ENCODE data around the gene CSGALNACT2. TPM values are rescaled to one million over a fixed set of nuclear protein-coding genes. Genes with fewer than 3 reads are reported as not detected.

CSGALNACT2 gene
- polyA plus RNA-seq, 4 donors = 2.5 to 13.4 (median 4.8) TPM

- FAIRE-seq = no peak
- peaks cover 0 to 4% (median 0%) of the 10 kb centered on the region in 3 donors for H3K27me3 ChIP-seq (ENCODE audit: control insufficient read depth in 3 of 3, insufficient read depth in 3 of 3, low read length in 3 of 3)
- no peaks in the 10 kb centered on the region for H3K9me3 ChIP-seq (ENCODE audit: control insufficient read depth in 2 of 2, insufficient read depth in 1 of 2, low read depth in 1 of 2, low read length in 1 of 2)
- peak overlapping the region in 1 of 3 donors; percentile 22 for H3K27ac ChIP-seq (ENCODE audit: low read depth in 1 of 3, low read length in 2 of 3)
- no peak overlapping the region for H3K4me3 ChIP-seq (ENCODE audit: low read depth in 1 of 3, low read length in 3 of 3)
- H3K36me3 ChIP-seq (ENCODE audit: control insufficient read depth in 3 of 3, insufficient read depth in 2 of 3, low read depth in 1 of 3, low read length in 3 of 3) = no peaks in the 10 kb centered on the region
- H3K4me1 ChIP-seq (ENCODE audit: control insufficient read depth in 3 of 3, insufficient read depth in 2 of 3, low read depth in 1 of 3, low read length in 2 of 3) = peaks cover 0 to 40% (median 0%) of the 10 kb centered on the region in 3 donors
- DNase-seq = no peak
- 80 to 83% (median 82%) methylated on average over 20 of the region's 20 CpGs for WGBS, 3 donors
Measured at GRCh38 chr10:43109671-43110249, 28.5 kb upstream of the CSGALNACT2 start.

- no peaks in the 10 kb centered on the region for H3K27me3 ChIP-seq (ENCODE audit: control insufficient read depth in 3 of 3, insufficient read depth in 3 of 3, low read length in 3 of 3)
- no peak for FAIRE-seq
Measured at GRCh38 chr10:43110338-43111071, 27.7 kb upstream of the CSGALNACT2 start.

GRCh38 chr10:43111101-43111500 lies 27.1 kb upstream of the CSGALNACT2 start:
- Histone ChIP-seq H3K36me3 (ENCODE audit: control insufficient read depth in 3 of 3, insufficient read depth in 2 of 3, low read depth in 1 of 3, low read length in 3 of 3) (no peaks in the 10 kb centered on the region), H3K4me3 (ENCODE audit: low read depth in 1 of 3, low read length in 3 of 3) (no peak overlapping the region), H3K27me3 (ENCODE audit: control insufficient read depth in 3 of 3, insufficient read depth in 3 of 3, low read length in 3 of 3) (no peaks in the 10 kb centered on the region), H3K4me1 (ENCODE audit: control insufficient read depth in 3 of 3, insufficient read depth in 2 of 3, low read depth in 1 of 3, low read length in 2 of 3) (peaks cover 0 to 30% (median 0%) of the 10 kb centered on the region in 3 donors), H3K9me3 (ENCODE audit: control insufficient read depth in 2 of 2, insufficient read depth in 1 of 2, low read depth in 1 of 2, low read length in 1 of 2) (no peaks in the 10 kb centered on the region), H3K27ac (ENCODE audit: low read depth in 1 of 3, low read length in 2 of 3) (peak overlapping the region in 1 of 3 donors; percentile 67)
- DNase-seq (no peak), FAIRE-seq (no peak)
- 86 to 89% (median 87%) methylated on average over 11 of the region's 11 CpGs for WGBS, 3 donors

More at GRCh38 chr10:43110338-43111071, 27.7 kb upstream of the CSGALNACT2 start:
- DNase-seq = peak in 1 of 2 donors; percentile 85
- WGBS, 3 donors = 39 to 51% (median 49%) methylated on average over 7 of the region's 7 CpGs
- Histone ChIP-seq H3K4me1 (ENCODE audit: control insufficient read depth in 3 of 3, insufficient read depth in 2 of 3, low read depth in 1 of 3, low read length in 2 of 3) (peaks cover 0 to 35% (median 0%) of the 10 kb centered on the region in 3 donors), H3K9me3 (ENCODE audit: control insufficient read depth in 2 of 2, insufficient read depth in 1 of 2, low read depth in 1 of 2, low read length in 1 of 2) (no peaks in the 10 kb centered on the region), H3K4me3 (ENCODE audit: low read depth in 1 of 3, low read length in 3 of 3) (no peak overlapping the region), H3K27ac (ENCODE audit: low read depth in 1 of 3, low read length in 2 of 3) (peak overlapping the region in 2 of 3 donors; percentile 4 to 67), H3K36me3 (ENCODE audit: control insufficient read depth in 3 of 3, insufficient read depth in 2 of 3, low read depth in 1 of 3, low read length in 3 of 3) (no peaks in the 10 kb centered on the region)

GRCh38 chr10:43111921-43112607 lies 26.2 kb upstream of the CSGALNACT2 start:
- peaks cover 0 to 30% (median 0%) of the 10 kb centered on the region in 3 donors for H3K4me1 ChIP-seq (ENCODE audit: control insufficient read depth in 3 of 3, insufficient read depth in 2 of 3, low read depth in 1 of 3, low read length in 2 of 3)
- WGBS, 3 donors = 80 to 90% (median 85%) methylated on average over 17 of the region's 17 CpGs
- H3K27ac ChIP-seq (ENCODE audit: low read depth in 1 of 3, low read length in 2 of 3) = no peak overlapping the region
- FAIRE-seq = no peak
- no peaks in the 10 kb centered on the region for H3K9me3 ChIP-seq (ENCODE audit: control insufficient read depth in 2 of 2, insufficient read depth in 1 of 2, low read depth in 1 of 2, low read length in 1 of 2)
- H3K27me3 ChIP-seq (ENCODE audit: control insufficient read depth in 3 of 3, insufficient read depth in 3 of 3, low read length in 3 of 3) = no peaks in the 10 kb centered on the region
- DNase-seq = no peak
- H3K36me3 ChIP-seq (ENCODE audit: control insufficient read depth in 3 of 3, insufficient read depth in 2 of 3, low read depth in 1 of 3, low read length in 3 of 3) = no peaks in the 10 kb centered on the region
- H3K4me3 ChIP-seq (ENCODE audit: low read depth in 1 of 3, low read length in 3 of 3) = no peak overlapping the region

GRCh38 chr10:43112608-43112961 lies 25.7 kb upstream of the CSGALNACT2 start:
- 90 to 96% (median 93%) methylated on average over 7 of the region's 7 CpGs for WGBS, 3 donors
- Histone ChIP-seq H3K9me3 (ENCODE audit: control insufficient read depth in 2 of 2, insufficient read depth in 1 of 2, low read depth in 1 of 2, low read length in 1 of 2) (no peaks in the 10 kb centered on the region), H3K4me1 (ENCODE audit: control insufficient read depth in 3 of 3, insufficient read depth in 2 of 3, low read depth in 1 of 3, low read length in 2 of 3) (peaks cover 0 to 30% (median 0%) of the 10 kb centered on the region in 3 donors), H3K4me3 (ENCODE audit: low read depth in 1 of 3, low read length in 3 of 3) (no peak overlapping the region), H3K36me3 (ENCODE audit: control insufficient read depth in 3 of 3, insufficient read depth in 2 of 3, low read depth in 1 of 3, low read length in 3 of 3) (no peaks in the 10 kb centered on the region), H3K27ac (ENCODE audit: low read depth in 1 of 3, low read length in 2 of 3) (no peak overlapping the region), H3K27me3 (ENCODE audit: control insufficient read depth in 3 of 3, insufficient read depth in 3 of 3, low read length in 3 of 3) (no peaks in the 10 kb centered on the region)
- DNase-seq (no peak), FAIRE-seq (no peak)

GRCh38 chr10:43113201-43114087 lies 24.8 kb upstream of the CSGALNACT2 start:
- Histone ChIP-seq H3K4me1 (ENCODE audit: control insufficient read depth in 3 of 3, insufficient read depth in 2 of 3, low read depth in 1 of 3, low read length in 2 of 3) (peaks cover 0 to 30% (median 0%) of the 10 kb centered on the region in 3 donors), H3K36me3 (ENCODE audit: control insufficient read depth in 3 of 3, insufficient read depth in 2 of 3, low read depth in 1 of 3, low read length in 3 of 3) (no peaks in the 10 kb centered on the region), H3K9me3 (ENCODE audit: control insufficient read depth in 2 of 2, insufficient read depth in 1 of 2, low read depth in 1 of 2, low read length in 1 of 2) (no peaks in the 10 kb centered on the region), H3K4me3 (ENCODE audit: low read depth in 1 of 3, low read length in 3 of 3) (no peak overlapping the region), H3K27me3 (ENCODE audit: control insufficient read depth in 3 of 3, insufficient read depth in 3 of 3, low read length in 3 of 3) (no peaks in the 10 kb centered on the region), H3K27ac (ENCODE audit: low read depth in 1 of 3, low read length in 2 of 3) (no peak overlapping the region)
- peak in 1 of 2 donors; percentile 42 for DNase-seq
- FAIRE-seq = no peak
- 84 to 88% (median 88%) methylated on average over 16 of the region's 16 CpGs for WGBS, 3 donors

- H3K4me3 ChIP-seq (ENCODE audit: low read depth in 1 of 3, low read length in 3 of 3) = no peak overlapping the region
- H3K27ac ChIP-seq (ENCODE audit: low read depth in 1 of 3, low read length in 2 of 3) = no peak overlapping the region
- FAIRE-seq (no peak), DNase-seq (no peak)
- no peaks in the 10 kb centered on the region for H3K36me3 ChIP-seq (ENCODE audit: control insufficient read depth in 3 of 3, insufficient read depth in 2 of 3, low read depth in 1 of 3, low read length in 3 of 3)
- H3K27me3 ChIP-seq (ENCODE audit: control insufficient read depth in 3 of 3, insufficient read depth in 3 of 3, low read length in 3 of 3) = no peaks in the 10 kb centered on the region
- H3K4me1 ChIP-seq (ENCODE audit: control insufficient read depth in 3 of 3, insufficient read depth in 2 of 3, low read depth in 1 of 3, low read length in 2 of 3) = peaks cover 0 to 30% (median 0%) of the 10 kb centered on the region in 3 donors
- WGBS, 3 donors = 87 to 95% (median 93%) methylated on average over 23 to 24 of the region's 24 CpGs
- no peaks in the 10 kb centered on the region for H3K9me3 ChIP-seq (ENCODE audit: control insufficient read depth in 2 of 2, insufficient read depth in 1 of 2, low read depth in 1 of 2, low read length in 1 of 2)
Measured at GRCh38 chr10:43114088-43114742, 24.0 kb upstream of the CSGALNACT2 start.
